ENCODE measurements around the gene ZBTB9.
A peak's percentile ranks its signal among the peaks of the same experiment; 100 is the strongest.

Gene ZBTB9, protein sequence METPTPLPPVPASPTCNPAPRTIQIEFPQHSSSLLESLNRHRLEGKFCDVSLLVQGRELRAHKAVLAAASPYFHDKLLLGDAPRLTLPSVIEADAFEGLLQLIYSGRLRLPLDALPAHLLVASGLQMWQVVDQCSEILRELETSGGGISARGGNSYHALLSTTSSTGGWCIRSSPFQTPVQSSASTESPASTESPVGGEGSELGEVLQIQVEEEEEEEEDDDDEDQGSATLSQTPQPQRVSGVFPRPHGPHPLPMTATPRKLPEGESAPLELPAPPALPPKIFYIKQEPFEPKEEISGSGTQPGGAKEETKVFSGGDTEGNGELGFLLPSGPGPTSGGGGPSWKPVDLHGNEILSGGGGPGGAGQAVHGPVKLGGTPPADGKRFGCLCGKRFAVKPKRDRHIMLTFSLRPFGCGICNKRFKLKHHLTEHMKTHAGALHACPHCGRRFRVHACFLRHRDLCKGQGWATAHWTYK

DNA sequence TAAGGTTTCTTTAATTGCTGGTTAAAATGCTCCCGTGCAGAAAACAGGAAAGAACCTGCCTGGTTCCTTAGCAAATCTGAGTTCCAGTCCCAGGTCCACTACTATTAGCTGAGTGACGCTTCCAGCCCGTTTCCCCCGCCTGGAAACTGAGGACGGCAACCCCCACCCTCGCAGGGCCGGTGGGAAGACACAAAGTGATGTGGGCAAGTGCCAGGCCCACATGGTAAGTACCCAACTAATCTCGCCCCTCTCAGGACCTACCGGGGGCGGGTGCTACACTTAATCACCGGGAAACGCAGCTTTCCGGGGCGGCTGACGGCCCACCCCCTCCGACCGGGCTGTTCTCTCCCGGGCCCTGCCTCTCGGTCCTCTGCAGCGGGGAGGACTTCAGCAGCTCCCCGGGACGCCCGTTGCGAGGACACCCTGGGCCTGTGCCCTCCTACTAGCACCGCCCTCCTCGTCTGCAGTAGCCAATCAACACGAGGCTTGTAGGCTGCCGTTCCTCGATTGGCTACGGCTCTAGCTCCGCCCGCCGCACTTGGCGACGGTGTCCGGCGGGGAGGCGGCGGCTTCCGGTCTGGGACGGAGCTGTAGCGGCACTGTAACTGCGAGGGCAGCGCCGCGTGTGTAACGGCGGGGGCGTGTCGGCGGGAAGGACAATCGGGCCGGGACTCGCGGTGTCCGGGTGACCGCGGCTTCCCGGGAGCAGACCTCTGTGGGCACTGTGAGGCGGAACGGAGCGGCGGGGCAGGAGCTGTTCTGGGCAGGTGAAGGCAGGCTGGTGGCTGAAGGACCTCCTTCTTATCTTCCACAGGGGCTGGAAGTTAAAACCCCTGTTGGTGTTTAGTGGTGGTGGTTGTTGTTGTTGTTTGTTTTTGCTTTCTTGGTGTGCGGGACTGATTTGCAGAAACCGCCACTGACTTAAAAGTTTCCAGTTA, at the start of gene ZBTB9:
ZBTB9 (plus strand) TSS at position 568 of the 938 bp plus-strand sequence. CDS start 525 bp downstream, outside the sequence.
- peak; percentile 91 for DNase-seq (ENCODE audit: low read depth)

DNA sequence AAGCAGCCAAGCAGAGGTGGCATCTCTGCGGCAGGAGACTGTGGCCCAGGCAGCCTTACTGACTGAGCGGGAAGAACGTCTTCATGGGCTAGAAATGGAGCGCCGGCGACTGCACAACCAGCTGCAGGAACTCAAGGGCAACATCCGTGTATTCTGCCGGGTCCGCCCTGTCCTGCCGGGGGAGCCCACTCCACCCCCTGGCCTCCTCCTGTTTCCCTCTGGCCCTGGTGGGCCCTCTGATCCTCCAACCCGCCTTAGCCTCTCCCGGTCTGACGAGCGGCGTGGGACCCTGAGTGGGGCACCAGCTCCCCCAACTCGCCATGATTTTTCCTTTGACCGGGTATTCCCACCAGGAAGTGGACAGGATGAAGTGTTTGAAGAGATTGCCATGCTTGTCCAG, 49.5 kb upstream of the ZBTB9 start:
- no peak for DNase-seq (ENCODE audit: low read depth)

DNA sequence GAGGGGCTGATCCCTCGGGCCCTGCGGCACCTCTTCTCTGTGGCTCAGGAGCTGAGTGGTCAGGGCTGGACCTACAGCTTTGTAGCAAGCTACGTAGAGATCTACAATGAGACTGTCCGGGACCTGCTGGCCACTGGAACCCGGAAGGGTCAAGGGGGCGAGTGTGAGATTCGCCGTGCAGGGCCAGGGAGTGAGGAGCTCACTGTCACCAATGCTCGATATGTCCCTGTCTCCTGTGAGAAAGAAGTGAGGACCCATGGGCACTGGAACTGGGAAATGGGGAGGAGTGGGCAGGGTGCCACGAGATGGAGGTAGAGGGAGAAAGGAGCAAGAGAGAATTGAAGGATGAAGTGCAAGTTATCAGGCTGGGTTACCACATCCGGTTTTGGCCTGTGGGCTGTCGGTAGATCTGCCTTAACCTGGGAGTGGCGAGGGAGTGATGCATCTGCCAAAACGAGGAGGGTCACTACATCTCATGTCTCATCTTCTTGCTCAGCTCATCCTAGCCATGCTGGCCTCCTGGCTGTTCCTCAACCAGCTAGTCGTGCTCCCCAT, 48.9 kb upstream of the ZBTB9 start:
- DNase-seq (ENCODE audit: low read depth), result no peak

DNA sequence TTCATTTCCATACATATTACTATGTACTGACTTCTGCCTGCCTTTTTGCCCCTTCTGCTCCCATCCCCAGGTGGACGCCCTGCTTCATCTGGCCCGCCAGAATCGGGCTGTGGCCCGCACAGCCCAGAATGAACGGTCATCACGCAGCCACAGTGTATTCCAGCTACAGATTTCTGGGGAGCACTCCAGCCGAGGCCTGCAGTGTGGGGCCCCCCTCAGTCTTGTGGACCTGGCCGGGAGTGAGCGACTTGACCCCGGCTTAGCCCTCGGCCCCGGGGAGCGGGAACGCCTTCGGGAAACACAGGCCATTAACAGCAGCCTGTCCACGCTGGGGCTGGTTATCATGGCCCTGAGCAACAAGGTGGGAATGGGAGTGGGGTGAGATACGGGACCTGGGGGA, 48.2 kb upstream of the ZBTB9 start:
- DNase-seq (ENCODE audit: low read depth), result no peak

DNA sequence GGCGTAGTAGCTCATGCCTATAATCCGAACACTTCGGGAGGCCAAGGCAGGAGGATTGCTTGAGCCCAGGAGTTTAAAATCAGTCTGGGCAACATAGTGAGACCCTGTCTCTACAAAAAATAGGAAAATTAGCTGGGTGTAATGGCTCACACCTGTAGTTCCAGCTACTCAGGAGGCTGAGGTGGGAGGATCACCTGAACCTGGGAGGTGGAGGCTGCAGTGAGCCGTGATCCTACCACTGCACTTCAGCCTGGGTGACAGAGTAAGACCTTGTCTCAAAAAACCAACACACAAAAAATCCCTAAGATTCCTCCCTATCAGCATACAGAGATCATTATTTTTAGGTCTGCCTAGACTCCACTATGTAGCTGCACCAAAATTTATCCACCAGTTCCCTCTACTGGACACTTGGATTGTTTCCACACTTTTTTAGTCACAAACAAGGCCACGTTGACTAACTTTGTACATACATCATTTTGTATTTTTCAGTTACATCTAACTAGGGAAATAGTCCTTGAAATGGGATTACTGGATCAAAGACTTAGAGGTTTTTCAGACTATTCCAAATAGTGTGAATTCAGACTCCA, 47.2 kb upstream of the ZBTB9 start:
- no peak for DNase-seq (ENCODE audit: low read depth)

DNA sequence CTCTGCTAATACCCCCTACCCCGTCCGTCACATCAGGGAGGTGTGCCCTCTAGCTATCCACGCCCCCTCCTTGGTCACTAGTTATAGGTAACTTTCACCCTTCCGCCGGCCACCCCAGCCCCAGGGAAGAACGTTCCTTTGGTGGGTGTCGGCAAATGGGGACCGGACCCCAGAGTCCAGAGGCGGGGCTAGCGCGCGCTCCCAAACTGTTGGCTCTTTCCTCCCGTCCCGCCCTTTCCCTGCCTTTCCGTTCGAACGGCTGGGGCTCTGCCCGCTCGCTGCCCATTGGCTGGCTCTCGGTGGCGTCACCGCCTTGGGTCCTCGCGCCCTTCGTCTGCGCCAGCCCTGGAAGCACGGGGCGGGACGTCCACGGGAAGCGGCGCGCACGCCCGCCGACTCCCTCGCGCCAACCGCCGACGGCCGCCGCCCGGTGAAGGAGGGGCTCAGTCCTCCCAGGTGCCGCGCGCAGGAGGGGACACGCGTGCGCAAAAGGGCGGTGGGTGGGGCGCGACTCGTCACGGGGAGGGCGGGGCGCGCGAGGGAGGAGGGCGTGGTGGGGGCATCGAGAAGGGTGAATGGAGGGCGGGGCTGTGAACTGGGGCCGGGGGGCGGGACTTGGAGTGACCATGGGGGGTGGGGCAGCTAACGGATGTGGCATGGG, 44.2 kb upstream of the ZBTB9 start:
- DNase-seq (ENCODE audit: low read depth), result peak; percentile 97

DNA sequence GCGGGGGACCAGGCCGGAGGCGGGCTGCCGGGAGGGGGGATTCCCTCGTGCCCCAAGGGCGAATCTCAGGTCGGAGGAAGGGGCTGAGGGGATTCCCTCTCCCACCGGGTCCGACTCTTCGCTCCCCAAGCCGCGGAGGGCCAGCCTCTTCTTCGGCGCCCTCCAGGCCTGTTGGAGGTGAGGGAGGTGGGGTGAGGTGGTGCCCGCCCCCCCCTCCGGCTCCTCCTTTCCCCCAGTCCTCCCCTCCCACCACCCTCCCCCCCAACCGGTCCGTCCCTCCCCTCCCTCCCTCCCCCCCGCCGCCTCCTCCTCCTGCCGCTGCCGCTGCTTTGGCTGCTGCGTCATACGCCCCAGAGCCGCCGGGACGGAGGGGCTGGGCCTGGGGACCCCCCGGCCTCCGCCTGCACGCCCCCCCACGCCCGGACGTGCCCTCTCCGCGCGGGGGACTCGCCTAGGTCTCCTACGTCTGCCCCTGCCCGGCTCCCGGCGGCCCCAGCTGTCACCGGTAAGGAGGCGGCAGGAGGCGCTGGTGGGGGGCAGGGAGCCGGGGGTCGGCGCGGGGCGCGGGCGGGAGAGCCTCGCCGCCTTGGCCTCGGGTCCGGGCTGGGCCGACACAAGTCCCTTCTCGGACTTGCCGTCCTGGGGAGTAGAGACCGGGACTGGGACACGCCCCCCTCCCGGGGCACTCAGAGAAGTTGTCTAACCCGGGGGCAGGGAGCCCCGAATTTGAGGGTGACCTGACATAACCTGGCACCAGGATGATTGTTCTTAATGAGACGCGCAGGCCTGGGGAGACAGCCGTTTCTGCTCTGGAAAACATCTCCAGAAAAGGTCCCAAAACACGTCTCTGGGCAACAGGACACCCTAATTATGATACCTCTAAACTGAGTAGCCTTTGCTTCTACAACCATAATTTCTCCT, 43.4 kb upstream of the ZBTB9 start, which contains the start of gene PHF1:
PHF1 (plus strand) TSS at position 304 of the 921 bp plus-strand sequence. CDS start 1,250 bp downstream, outside the sequence.
- peak; percentile 67 for DNase-seq (ENCODE audit: low read depth)

DNA sequence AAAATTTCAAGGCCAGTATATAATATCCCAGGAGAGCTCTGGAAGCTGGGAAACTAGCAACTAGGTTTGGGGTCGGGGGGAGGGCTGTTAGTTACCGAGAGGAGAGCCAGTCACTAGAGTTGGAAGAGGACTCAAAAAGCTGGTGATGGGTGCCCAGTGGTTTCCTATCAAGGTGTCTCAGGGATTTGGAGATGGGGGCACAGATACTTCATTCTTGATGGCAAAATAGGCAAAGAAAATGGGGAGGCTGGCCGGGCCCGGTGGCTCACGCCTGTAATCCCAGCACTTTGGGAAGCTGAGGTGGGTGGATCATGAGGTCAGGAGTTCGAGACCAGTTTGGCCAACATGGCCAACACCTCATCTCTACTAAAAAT, 42.8 kb upstream of the ZBTB9 start:
- DNase-seq (ENCODE audit: low read depth), result no peak

DNA sequence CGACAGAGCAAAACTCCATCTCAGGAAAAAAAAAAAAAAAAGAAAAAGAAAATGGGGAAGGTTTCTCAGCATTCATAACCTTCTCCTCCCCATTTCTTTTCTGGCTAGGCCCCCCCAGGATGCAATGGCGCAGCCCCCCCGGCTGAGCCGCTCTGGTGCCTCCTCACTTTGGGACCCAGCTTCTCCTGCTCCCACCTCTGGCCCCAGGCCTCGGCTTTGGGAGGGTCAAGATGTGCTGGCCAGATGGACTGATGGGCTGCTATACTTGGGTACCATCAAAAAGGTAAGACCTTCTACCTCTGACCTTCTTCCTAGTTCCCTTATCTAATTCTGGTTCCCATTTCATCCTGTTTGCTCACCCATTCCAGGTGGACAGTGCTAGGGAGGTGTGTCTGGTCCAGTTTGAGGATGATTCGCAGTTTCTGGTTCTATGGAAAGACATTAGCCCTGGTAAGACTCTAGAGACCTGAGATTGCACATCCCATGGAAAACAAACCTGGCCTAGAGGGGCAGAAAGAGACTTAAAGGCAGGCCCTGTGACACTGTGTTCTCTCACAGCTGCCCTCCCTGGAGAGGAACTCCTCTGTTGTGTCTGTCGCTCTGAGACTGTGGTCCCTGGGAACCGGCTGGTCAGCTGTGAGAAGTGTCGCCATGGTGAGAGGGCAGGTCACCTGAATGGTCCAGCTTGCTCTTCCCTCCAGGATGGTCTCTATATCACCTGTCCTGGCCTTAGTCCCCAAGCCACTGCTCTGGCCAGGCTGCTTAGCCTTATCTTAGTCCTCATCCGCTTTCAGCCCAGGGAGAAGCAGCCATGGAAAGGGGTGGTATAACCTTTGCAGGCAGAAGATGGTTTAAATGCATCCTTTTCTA, 42.0 kb upstream of the ZBTB9 start:
- DNase-seq (ENCODE audit: low read depth), result no peak

DNA sequence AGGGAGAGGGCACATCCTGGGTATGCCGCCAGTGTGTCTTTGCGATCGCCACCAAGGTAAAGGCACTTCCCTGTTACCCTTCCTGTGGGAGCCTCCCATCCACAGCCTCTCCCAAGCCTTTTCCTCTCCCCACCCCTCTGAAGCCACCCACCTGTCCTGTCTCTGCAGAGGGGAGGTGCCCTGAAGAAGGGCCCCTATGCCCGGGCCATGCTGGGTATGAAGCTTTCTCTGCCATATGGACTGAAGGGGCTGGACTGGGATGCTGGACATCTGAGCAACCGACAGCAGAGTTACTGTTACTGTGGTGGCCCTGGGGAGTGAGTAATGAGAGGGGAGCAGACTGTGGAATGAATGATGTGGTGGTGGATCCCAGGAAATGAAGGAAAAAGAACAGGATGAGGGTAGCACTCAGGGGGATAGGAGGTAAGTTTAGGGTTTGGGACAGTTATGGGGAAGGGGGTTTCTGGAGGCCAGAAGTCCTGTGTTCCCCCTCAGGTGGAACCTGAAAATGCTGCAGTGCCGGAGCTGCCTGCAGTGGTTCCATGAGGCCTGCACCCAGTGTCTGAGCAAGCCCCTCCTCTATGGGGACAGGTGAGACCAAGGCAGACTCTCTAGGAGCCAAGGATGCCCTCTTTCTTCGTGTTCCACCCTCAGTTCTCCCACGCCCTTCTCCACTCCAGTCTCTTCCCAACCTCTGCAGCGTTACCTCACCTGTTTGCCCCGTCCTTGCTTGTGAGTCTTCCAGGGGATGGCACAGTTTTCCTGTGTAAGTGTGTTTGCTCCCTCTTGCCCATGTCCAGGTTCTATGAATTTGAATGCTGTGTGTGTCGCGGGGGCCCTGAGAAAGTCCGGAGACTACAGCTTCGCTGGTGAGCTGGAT, 40.9 kb upstream of the ZBTB9 start:
- no peak for DNase-seq (ENCODE audit: low read depth)

DNA sequence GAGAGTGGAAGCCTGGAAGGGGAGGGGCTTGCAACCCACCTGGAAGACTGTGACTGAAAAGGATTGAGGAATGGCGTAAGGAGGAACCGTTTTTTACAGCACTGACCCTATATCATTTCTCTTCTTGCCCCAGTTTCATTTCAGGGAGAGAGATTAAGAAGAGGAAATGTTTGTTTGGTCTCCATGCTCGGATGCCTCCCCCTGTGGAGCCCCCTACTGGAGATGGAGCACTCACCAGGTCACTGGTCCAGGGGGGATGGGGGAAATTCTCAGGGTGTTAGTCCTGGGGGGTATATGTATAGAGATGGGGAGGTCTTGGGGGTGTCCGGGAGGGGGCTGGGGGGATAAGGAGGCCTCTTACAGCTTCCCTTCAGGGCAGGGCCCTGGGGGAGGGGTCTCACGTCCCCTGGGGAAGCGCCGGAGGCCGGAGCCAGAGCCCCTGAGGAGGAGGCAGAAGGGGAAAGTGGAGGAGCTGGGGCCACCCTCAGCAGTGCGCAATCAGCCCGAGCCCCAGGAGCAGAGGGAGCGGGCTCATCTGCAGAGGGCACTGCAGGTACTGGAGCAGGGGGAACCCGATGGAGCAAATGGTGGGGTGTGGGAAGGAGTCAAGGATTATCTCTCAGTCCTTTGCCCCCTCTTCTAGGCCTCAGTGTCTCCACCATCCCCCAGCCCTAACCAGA, 39.6 kb upstream of the ZBTB9 start:
- no peak for DNase-seq (ENCODE audit: low read depth)

DNA sequence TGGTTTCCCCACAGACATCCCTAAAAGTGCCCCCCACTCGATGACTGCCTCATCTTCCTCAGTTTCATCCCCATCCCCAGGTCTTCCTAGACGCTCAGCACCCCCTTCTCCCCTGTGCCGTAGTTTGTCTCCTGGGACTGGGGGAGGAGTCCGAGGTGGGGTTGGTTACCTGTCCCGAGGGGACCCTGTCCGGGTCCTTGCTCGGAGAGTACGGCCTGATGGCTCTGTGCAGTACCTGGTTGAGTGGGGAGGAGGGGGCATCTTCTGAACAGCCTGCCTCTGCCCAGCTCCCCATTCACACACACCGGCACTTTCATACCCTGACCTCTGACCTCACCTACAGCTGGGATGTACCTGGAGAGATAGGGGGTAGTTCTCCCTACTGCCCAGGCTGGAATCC, 38.5 kb upstream of the ZBTB9 start:
- DNase-seq (ENCODE audit: low read depth), result no peak

DNA sequence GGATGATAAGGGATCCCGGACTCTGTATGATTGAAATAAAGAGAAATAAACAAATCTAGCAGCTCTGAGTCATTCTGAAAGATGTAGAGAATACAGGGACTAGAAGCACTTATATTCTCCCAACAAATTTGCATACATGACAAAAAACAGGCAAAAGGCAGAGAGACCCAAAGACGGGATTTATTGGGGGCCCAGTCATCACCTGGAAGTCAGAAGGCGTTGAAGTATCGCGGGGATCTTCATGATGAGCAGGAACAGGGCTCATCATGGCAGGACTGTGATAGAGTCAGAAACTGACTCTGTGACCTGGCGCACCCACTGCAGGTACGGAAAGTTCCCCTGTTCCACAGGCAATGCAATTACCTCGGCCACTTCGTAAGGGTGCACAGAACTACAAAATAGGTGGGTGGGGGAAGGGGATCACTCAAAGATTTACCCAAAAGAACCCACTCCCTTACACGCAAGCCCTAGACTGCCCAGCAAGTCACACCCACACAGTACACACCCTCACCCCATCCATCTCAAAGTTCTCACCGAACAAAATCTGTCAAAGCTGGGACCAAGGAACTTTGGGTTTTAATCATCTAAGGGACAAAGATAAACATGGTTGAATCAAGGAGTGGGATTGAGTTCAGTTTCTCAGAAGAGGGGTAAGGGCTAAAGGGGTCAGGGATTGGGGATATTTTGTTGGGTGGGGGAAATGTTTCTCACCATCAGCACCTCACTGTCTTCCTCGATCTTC, 37.8 kb upstream of the ZBTB9 start:
- DNase-seq (ENCODE audit: low read depth), result no peak

DNA sequence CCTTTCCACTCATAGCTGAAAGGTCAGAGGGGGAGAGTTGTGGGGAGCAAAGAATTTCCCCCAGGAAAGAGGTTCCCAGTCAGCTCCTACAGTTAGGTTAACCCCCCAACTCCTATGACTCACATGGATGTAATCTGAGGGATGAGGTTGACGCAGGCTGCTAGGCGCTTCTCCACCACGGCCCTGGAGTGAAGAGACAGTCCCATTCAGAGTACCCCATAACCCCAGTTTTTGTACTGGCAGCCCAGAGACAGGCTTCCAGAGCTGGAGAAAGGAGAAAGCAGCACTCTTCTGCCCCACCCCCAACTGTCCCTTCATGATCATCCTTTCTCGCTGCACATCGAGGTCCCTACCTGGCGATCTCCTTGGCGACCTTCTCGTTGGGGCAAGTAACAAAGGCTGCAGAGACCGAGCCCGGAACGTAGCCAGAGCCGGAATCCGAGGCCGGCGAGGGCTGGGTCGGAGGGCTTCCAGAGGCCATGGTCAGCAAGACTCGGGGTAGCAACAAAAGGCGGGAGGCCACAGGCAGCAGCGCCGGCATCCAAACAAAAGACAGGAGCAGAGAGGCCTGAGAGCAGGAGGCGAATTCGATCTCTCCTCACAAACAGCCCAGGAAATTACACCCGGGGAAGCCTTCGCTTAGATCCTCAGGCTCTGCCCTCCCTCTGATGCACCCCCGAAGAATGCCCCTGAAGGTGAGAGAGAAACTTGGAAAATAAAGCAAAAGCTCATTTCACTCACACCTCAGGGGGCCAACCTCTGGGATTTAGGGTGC, 37.1 kb upstream of the ZBTB9 start:
- DNase-seq (ENCODE audit: low read depth), result peak; percentile 58

DNA sequence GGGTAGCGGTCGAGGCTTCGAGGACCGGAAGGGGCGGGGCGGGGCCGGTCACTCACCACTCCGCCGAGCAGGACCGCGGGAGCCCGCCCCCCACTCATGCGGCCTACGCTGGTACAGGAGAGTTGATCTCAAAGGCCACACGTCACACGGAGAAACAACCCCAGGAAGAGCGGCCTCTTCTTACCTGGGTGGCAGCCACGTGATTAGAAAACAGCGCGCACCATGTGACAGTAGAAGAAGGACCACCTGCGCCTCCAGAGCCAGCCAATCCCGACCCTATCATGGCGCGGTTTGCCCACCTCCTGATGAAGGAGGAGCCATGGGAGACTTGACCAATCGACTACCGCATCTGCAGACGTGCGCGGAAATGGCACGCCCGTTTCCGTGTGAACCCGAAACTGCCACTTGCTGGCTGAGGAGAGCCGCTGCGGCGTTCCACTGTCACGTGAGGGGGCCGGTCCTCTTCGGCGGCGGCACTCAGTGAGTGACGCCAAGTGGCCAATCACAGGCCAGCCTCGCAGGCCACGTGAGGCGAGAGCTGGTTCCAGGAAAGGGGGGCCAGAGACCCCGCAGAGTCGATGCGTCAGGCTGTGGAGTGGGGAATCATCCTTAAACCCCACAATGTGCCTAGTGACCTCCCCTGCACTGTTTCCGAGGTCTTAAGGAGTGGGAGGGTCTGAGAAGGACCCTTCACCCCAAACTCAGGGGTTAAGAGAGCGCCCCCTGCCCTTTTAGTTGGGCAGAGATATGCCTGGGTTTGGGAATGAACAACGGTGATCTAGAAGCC, 36.3 kb upstream of the ZBTB9 start, which contains the start of gene CUTA:
CUTA (minus strand) TSS at position 205 of the 787 bp plus-strand sequence; CDS start at position 98, 107 bp downstream.
- peak; percentile 99 for DNase-seq (ENCODE audit: low read depth)
